Measurements from ENCODE around the gene GFOD1.
A peak's percentile ranks its signal among the peaks of the same experiment; 100 is the strongest.

Gene GFOD1

GRCh38 chr6:13372076-13372475, 115.3 kb downstream of the GFOD1 start:
- no peak for DNase-seq

DNA sequence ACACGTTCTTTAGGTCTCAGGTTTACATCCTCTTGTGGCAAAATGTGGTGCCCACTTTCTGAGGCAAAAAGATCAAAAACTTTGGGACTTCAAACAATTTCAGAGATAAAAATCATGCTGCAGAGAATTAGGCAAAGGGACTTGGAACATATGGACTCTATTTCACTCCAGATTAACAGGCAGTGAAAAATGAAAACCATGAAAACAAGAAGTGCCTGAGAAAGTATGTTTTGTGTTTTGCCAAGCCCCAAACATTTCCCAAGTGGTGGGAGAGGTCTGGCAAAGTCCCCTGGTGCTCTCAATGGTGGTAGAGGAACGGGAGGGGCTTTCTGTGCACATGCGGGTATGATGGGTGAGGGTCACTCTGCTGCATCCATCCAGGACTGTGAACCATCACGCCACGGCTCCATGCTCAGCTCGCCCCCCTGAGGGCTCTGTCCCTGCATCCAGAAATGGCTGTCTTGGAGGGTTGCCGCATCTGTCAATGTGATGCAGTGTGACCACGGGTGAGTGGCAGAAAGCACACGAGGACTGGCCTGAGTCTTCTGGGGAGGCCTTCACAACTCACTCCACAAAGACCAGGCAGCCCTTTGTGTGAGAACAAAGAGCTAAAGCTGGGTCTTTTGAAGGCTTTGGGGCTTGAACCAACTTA, 115.9 kb downstream of the GFOD1 start:
- no peak for DNase-seq

DNA sequence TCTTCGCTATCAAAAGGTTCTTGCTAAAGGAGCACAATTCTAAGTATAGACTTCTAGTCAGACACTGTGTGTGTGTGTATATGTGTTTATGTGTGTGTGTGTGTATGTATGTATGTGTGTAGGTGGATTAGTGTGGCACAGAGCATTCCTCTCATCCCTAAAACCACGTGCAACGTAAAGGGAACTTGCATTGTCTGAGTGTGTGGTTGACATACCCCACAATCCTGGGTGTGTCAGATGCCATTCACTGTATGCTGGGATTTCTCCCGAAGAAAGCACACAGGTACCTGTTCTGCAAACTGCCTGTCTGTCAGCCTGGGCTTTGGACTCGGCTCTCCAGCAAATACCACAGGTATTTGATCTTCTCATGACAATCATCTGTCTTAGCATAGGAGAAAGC, 116.8 kb downstream of the GFOD1 start:
- no peak for DNase-seq

DNA sequence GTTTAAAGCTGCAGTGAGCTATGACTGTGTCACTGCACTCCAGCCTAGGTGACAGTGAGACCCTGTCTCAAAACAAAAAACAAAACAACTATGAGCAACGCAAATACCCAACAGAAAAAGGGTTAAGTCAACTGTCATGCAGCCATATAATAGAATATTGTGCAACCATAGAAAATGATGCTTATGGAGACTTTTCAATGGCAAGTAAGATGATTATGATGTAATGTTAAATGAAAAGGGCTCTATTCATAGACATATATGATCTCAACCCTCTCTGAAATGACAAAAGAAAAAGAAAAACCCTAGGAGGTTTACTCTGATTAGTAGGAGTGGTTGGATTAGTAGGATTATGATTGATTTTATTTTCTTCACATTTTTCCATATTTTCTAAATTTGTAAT, 117.8 kb downstream of the GFOD1 start:
- DNase-seq = no peak

GRCh38 chr6:13368731-13369115, 118.7 kb downstream of the GFOD1 start:
- no peak for DNase-seq

- DNase-seq = no peak
These were observed 119.2 kb downstream of the GFOD1 start for GRCh38 chr6:13368079-13368730.

GRCh38 chr6:13367396-13367795, 120.0 kb downstream of the GFOD1 start:
- DNase-seq = no peak

GRCh38 chr6:13365320-13365719, 122.1 kb downstream of the GFOD1 start:
- DNase-seq = no peak

GRCh38 chr6:13364842-13365241, 122.6 kb downstream of the GFOD1 start:
- DNase-seq = no peak

DNA sequence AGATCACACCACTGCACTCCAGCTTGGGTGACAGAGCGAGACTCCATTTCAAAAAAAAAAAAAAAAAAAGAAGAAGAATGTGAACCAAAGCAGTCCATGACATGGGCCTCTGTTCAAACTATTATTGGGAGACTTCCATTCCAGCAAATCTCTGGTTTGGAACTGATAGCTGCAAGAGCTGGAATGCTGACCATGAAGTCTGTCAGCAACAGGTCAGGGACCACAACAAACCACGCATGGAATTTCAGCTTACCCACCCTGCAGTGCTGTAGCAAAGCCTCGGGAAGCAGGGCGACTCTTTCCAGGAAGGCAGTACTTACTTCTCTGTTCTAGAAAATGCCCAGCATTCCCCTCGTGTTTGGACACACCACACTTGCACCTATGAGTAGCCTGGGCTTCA, 125.0 kb downstream of the GFOD1 start:
- no peak for DNase-seq

DNA sequence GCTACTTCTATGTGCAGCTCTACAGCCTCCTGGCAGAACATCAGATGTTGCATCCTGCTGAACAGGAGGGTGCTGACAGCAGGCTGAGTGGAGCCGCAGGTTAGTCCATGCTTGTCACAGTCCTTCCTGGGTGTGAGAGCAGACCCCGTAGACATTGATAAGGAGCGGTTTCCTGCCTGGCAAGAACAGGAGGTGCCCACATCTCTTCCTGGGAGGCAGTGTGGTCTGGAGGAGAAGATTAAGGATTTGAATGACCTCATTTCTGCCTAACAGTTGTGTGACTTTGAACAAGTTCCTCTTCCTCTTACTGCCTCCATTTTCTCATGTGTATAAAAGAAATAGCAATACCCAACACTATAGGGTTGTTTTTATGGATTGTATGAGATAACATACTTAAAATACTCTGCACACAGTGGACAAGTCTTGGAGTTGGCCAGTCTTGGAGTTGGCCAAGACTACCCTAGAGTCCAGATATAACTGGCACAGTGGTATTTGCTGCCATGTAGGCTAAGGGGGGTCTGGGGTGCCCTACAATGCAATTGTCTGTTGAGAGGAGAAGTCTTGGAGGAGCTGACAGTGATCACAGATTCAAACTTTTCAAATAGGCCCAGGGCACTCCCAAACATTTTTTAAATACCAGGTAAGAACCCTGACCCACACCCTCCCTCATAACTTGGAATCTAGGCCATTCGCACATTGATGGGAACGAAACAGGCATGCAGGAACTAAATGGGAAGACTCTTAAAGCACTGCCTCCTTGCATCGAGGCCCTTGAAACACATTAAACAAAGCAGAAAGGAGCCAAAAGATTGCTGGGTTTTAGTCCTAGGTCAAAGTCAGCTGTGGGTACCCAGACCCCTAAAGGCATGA, 126.5 kb downstream of the GFOD1 start:
- DNase-seq = no peak

- no peak for DNase-seq
These were observed 128.1 kb downstream of the GFOD1 start for GRCh38 chr6:13359287-13359686.

DNA sequence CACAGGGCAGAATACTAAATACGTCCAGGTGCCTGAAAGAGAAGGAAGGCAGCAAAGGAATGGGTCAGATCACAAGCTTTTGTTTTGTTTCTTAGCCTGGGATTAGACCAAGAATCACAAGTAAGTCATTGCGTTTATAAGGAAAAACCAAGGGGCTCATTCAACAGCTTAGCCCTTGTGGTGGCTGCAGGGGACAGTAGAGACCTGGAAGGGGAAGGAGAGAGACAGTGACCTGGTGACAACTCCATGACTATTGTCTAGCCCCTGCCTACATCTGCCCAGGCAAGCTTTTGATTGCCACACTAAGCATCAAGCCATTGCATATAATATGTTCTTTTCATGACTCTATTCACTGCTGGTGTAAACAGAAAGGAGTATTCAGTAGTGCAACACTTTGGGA, 128.9 kb downstream of the GFOD1 start:
- no peak for DNase-seq

GRCh38 chr6:13357551-13358075, 129.8 kb downstream of the GFOD1 start:
- DNase-seq = no peak

- peak in 3 of 6 experiments; percentile 66 to 69 (median 67) for DNase-seq
These were observed 131.2 kb downstream of the GFOD1 start for GRCh38 chr6:13355999-13356785.

- peak in 3 of 6 experiments; percentile 20 to 46 (median 21) for DNase-seq
These were observed 132.1 kb downstream of the GFOD1 start for GRCh38 chr6:13355043-13355945.

DNA sequence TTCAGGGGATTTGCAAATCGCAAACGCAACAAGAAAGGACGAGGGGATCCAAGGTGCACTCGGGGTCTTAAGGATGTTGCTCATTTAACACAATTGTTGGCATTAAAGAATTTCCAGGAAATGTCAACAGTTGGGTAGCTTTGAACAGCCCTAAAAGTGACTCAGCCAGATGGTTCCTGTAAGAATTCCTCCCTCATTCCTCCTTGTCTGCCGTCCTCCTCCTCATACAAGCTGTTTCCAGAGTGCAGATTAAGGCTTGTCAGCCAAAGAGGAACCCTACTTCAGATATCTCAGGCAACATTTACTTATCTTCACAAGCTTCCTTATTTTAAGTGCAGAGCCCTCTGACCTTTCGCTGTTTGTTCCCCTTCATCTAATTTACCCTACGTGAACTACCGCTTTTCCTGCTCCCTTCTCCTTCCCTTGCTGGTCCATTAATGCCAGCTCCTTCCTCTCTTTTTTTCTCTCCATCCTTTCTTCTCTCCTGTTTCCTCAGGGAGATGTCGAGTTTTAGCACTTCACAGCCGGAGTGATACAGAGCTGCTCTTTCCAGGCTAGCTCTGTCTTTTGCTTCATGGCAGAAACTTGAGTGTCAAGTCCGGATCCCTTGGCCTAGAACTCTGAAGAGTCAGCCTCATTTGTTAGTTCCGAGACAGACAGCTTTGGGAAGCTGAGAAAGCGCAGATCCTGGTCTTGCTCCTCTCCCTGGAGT, 132.9 kb downstream of the GFOD1 start:
- no peak for DNase-seq

- DNase-seq = no peak
These were observed 135.2 kb downstream of the GFOD1 start for GRCh38 chr6:13352165-13352564.

- no peak for DNase-seq
These were observed 136.1 kb downstream of the GFOD1 start for GRCh38 chr6:13351271-13351670.

DNA sequence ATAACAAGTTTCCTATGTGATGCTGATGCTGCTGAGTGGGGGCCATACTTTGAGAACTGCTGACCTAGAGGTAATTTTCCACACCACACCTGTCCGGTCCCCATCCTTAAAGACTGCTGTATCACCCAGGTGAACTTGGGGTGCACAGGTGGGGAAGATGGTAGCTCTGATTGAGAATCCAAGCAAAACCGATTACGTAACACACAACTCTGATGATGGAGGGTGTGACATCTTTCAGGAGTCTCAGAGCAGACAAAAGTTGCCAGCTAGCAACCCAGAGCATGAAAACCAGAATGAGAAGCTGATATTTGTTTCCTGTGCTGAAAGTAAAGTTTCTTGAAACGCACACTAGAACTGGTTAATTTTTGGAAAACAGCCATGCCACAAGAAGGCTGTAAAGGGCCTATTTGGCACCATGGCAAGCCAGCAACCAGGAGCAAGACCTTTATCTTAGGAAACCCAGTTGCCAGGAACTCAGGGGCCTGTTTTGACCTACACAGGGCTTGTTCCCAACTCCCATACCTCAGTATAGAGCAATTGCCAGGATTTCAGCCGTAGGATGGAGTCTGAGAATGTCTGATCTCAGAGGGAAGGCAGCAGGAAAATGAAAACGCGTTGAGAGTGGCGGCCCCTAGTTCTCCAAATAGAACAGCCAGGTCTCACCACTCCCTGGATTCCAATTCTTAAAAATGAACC, 137.4 kb downstream of the GFOD1 start:
- no peak for DNase-seq
